Non-pigmented ciliary epithelial cell (primary cell): ENCODE measurements around the gene NBPF1.
A peak's percentile ranks its signal among the peaks of the same experiment; 100 is the strongest.
"Not testable (repeated sequence)": the region's sequence is repeated elsewhere in the genome, so short reads cannot be mapped to it uniquely, and the experiment has no call there.

Source experiments
- DNase-seq: peaks from one replicate; pipeline ENCODE4 v3.0.0-alpha.2; 2010; ENCODE audit warnings: low read depth

NBPF1 gene

GRCh38 chr1:16545682-16546095 is 67.7 kb downstream of the NBPF1 start:
- peak; percentile 3 for DNase-seq

- not testable (repeated sequence) for DNase-seq
Observed at GRCh38 chr1:16540421-16540893, 72.9 kb downstream of the NBPF1 start.

- not testable (repeated sequence) for DNase-seq
Observed at GRCh38 chr1:16537528-16537927, 75.8 kb downstream of the NBPF1 start.

GRCh38 chr1:16536796-16537195 is 76.6 kb downstream of the NBPF1 start:
- not testable (repeated sequence) for DNase-seq

GRCh38 chr1:16535898-16536297 is 77.5 kb downstream of the NBPF1 start:
- DNase-seq, result not testable (repeated sequence)

GRCh38 chr1:16535487-16535886 is 77.9 kb downstream of the NBPF1 start:
- DNase-seq, result not testable (repeated sequence)

- DNase-seq, result peak; percentile 11
Observed at GRCh38 chr1:16534829-16535456, 78.4 kb downstream of the NBPF1 start.

- DNase-seq, result not testable (repeated sequence)
Observed at GRCh38 chr1:16534239-16534828, 79.0 kb downstream of the NBPF1 start.

GRCh38 chr1:16532235-16532991 is 81.0 kb downstream of the NBPF1 start:
- not testable (repeated sequence) for DNase-seq

- DNase-seq, result not testable (repeated sequence)
Observed at GRCh38 chr1:16528338-16528737, 85.0 kb downstream of the NBPF1 start.

- not testable (repeated sequence) for DNase-seq
Observed at GRCh38 chr1:16525769-16526168, 87.6 kb downstream of the NBPF1 start.

GRCh38 chr1:16521679-16522078 is 91.7 kb downstream of the NBPF1 start:
- DNase-seq, result not testable (repeated sequence)

GRCh38 chr1:16521288-16521583 is 92.1 kb downstream of the NBPF1 start:
- no peak for DNase-seq

GRCh38 chr1:16520435-16521287 is 92.7 kb downstream of the NBPF1 start:
- DNase-seq, result not testable (repeated sequence)

- not testable (repeated sequence) for DNase-seq
Observed at GRCh38 chr1:16519255-16519951, 94.0 kb downstream of the NBPF1 start.

- not testable (repeated sequence) for DNase-seq
Observed at GRCh38 chr1:16518913-16519254, 94.5 kb downstream of the NBPF1 start.

GRCh38 chr1:16516694-16517410 is 96.5 kb downstream of the NBPF1 start:
- not testable (repeated sequence) for DNase-seq

GRCh38 chr1:16514107-16515055 is 99.0 kb downstream of the NBPF1 start, which contains the start of gene RNU1-1:
TSS of gene RNU1-1 (minus strand) at chr1:16514285.
- not testable (repeated sequence) for DNase-seq

GRCh38 chr1:16513412-16514106 is 99.8 kb downstream of the NBPF1 start:
- DNase-seq, result peak; percentile 76
